ENCODE results near the gene MORC4. TPM values are rescaled to one million over a fixed set of nuclear protein-coding genes. Genes with fewer than 3 reads are reported as not detected.

MORC4 gene
- total and polyA plus RNA-seq, 4 donors, result 4.5 to 25.3 (median 11.6) TPM

- Histone ChIP-seq H3K27ac (ENCODE audit: low read depth in 1 of 2, low read length in 1 of 2) (no peak overlapping the region), H3K9ac (ENCODE audit: insufficient read depth in 1 of 2, low read length in 2 of 2) (no peak overlapping the region), H3K27me3 (ENCODE audit: control insufficient read depth in 3 of 3, insufficient read depth in 3 of 3, low read length in 2 of 3) (peaks cover 0 to 13% (median 12%) of the 10 kb centered on the region in 3 donors), H3K9me3 (ENCODE audit: control insufficient read depth in 4 of 4, insufficient read depth in 3 of 4, low read length in 3 of 4) (peaks cover 0 to 3% (median 0%) of the 10 kb centered on the region in 4 donors), H3K36me3 (ENCODE audit: control insufficient read depth in 4 of 4, insufficient read depth in 4 of 4, low read length in 4 of 4) (no peaks in the 10 kb centered on the region), H3K4me1 (ENCODE audit: control insufficient read depth in 5 of 5, insufficient read depth in 5 of 5, low read length in 5 of 5) (peaks cover 0 to 4% (median 0%) of the 10 kb centered on the region in 5 donors), H3K4me3 (no peak overlapping the region)
- no peak for ATAC-seq (ENCODE audit: insufficient read depth, low FRiP score)
- no peak for TF ChIP-seq CTCF (IDR thresholded peaks at IDR 0.05; ENCODE audit: control extremely low read depth, extremely low read depth)
- DNase-seq, result no peak
- 66 to 80% methylated on average over 4 of the region's 4 CpGs for WGBS, 2 donors
These were observed 98.2 kb downstream of the MORC4 start for GRCh38 chrX:106901781-106902219.

- no peak for TF ChIP-seq CTCF (IDR thresholded peaks at IDR 0.05; ENCODE audit: control extremely low read depth, extremely low read depth)
- H3K27me3 ChIP-seq (ENCODE audit: control insufficient read depth in 3 of 3, insufficient read depth in 3 of 3, low read length in 2 of 3), result peaks cover 0 to 13% (median 10%) of the 10 kb centered on the region in 3 donors
- peaks cover 0 to 4% (median 0%) of the 10 kb centered on the region in 5 donors for H3K4me1 ChIP-seq (ENCODE audit: control insufficient read depth in 5 of 5, insufficient read depth in 5 of 5, low read length in 5 of 5)
- peaks cover 0 to 3% (median 0%) of the 10 kb centered on the region in 4 donors for H3K9me3 ChIP-seq (ENCODE audit: control insufficient read depth in 4 of 4, insufficient read depth in 3 of 4, low read length in 3 of 4)
- H3K4me3 ChIP-seq, result no peak overlapping the region
- ATAC-seq (ENCODE audit: insufficient read depth, low FRiP score), result no peak
- H3K27ac ChIP-seq (ENCODE audit: low read depth in 1 of 2, low read length in 1 of 2), result no peak overlapping the region
- DNase-seq, result no peak
- H3K9ac ChIP-seq (ENCODE audit: insufficient read depth in 1 of 2, low read length in 2 of 2), result no peak overlapping the region
- WGBS, 2 donors, result 74 to 82% methylated on average over 3 of the region's 3 CpGs
- H3K36me3 ChIP-seq (ENCODE audit: control insufficient read depth in 4 of 4, insufficient read depth in 4 of 4, low read length in 4 of 4), result no peaks in the 10 kb centered on the region
These were observed 98.7 kb downstream of the MORC4 start for GRCh38 chrX:106901341-106901740.

GRCh38 chrX:106899841-106900240, 100.2 kb downstream of the MORC4 start:
- WGBS, 2 donors, result 89 to 92% methylated on average over 1 of the region's 1 CpG
- Histone ChIP-seq H3K27me3 (ENCODE audit: control insufficient read depth in 3 of 3, insufficient read depth in 3 of 3, low read length in 2 of 3) (peaks cover 0 to 16% (median 2%) of the 10 kb centered on the region in 3 donors), H3K36me3 (ENCODE audit: control insufficient read depth in 4 of 4, insufficient read depth in 4 of 4, low read length in 4 of 4) (no peaks in the 10 kb centered on the region), H3K9ac (ENCODE audit: insufficient read depth in 1 of 2, low read length in 2 of 2) (no peak overlapping the region), H3K4me3 (no peak overlapping the region), H3K9me3 (ENCODE audit: control insufficient read depth in 4 of 4, insufficient read depth in 3 of 4, low read length in 3 of 4) (peaks cover 0 to 2% (median 0%) of the 10 kb centered on the region in 4 donors), H3K27ac (ENCODE audit: low read depth in 1 of 2, low read length in 1 of 2) (no peak overlapping the region), H3K4me1 (ENCODE audit: control insufficient read depth in 5 of 5, insufficient read depth in 5 of 5, low read length in 5 of 5) (no peaks in the 10 kb centered on the region)
- TF ChIP-seq CTCF (IDR thresholded peaks at IDR 0.05; ENCODE audit: control extremely low read depth, extremely low read depth), result no peak
- ATAC-seq (ENCODE audit: insufficient read depth, low FRiP score) (no peak), DNase-seq (no peak)

- ATAC-seq (ENCODE audit: insufficient read depth, low FRiP score) (no peak), DNase-seq (no peak)
- peaks cover 0 to 2% (median 0%) of the 10 kb centered on the region in 4 donors for H3K9me3 ChIP-seq (ENCODE audit: control insufficient read depth in 4 of 4, insufficient read depth in 3 of 4, low read length in 3 of 4)
- no peak overlapping the region for H3K27ac ChIP-seq (ENCODE audit: low read depth in 1 of 2, low read length in 1 of 2)
- H3K4me3 ChIP-seq, result no peak overlapping the region
- no peak for TF ChIP-seq CTCF (IDR thresholded peaks at IDR 0.05; ENCODE audit: control extremely low read depth, extremely low read depth)
- H3K27me3 ChIP-seq (ENCODE audit: control insufficient read depth in 3 of 3, insufficient read depth in 3 of 3, low read length in 2 of 3), result peaks cover 0 to 16% (median 0%) of the 10 kb centered on the region in 3 donors
- no peaks in the 10 kb centered on the region for H3K36me3 ChIP-seq (ENCODE audit: control insufficient read depth in 4 of 4, insufficient read depth in 4 of 4, low read length in 4 of 4)
- H3K9ac ChIP-seq (ENCODE audit: insufficient read depth in 1 of 2, low read length in 2 of 2), result no peak overlapping the region
- H3K4me1 ChIP-seq (ENCODE audit: control insufficient read depth in 5 of 5, insufficient read depth in 5 of 5, low read length in 5 of 5), result no peaks in the 10 kb centered on the region
- 44 to 63% methylated on average over 2 of the region's 2 CpGs for WGBS, 2 donors
These were observed 100.7 kb downstream of the MORC4 start for GRCh38 chrX:106899276-106899675.
